Loucy (cell line): ENCODE data around the gene PDK2.

Experiments
- EZH2phosphoT487 ChIP-seq: fragments of 200-600 bp; IDR thresholded peaks from 2 replicates; pipeline ENCODE4 v1.6.1; 2018; ENCODE audit warnings: antibody characterized with exemption, mild to moderate bottlenecking, moderate library complexity, borderline replicate concordance
- TF ChIP-seq, protein P1 (sequence below): fragments of 200-600 bp; sonication (generic); conservative IDR thresholded peaks from 2 replicates; pipeline ENCODE4 v1.5.1; 2014; ENCODE audit warnings: mild to moderate bottlenecking, antibody characterized with exemption, low read length

DNA sequence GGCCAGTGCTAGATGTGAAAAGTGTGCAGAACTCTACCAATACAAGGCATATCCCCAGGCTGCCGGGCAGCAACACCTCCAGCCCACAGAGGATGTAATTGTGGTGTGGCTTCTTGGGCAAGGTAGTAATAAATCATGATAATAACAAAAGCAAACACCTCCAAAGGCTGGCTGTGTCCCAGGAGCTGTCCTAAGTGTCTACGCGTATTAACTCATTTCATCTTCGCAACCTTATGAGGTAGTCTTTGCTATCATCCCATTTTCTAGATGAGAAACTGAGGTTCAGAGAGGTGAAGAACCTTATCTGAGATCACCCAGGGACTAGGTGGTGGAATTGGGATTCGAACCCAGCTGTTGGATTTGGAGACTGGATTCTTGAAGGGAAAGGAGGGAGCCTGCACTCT is 5.3 kb downstream of the PDK2 start:
- TF ChIP-seq, protein P1, sequence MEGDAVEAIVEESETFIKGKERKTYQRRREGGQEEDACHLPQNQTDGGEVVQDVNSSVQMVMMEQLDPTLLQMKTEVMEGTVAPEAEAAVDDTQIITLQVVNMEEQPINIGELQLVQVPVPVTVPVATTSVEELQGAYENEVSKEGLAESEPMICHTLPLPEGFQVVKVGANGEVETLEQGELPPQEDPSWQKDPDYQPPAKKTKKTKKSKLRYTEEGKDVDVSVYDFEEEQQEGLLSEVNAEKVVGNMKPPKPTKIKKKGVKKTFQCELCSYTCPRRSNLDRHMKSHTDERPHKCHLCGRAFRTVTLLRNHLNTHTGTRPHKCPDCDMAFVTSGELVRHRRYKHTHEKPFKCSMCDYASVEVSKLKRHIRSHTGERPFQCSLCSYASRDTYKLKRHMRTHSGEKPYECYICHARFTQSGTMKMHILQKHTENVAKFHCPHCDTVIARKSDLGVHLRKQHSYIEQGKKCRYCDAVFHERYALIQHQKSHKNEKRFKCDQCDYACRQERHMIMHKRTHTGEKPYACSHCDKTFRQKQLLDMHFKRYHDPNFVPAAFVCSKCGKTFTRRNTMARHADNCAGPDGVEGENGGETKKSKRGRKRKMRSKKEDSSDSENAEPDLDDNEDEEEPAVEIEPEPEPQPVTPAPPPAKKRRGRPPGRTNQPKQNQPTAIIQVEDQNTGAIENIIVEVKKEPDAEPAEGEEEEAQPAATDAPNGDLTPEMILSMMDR: no peak
- TF ChIP-seq EZH2phosphoT487: no peak
